NCI-H345 (cell line): ENCODE measurements around the gene CNTN4.
A peak's percentile ranks its signal among the peaks of the same experiment; 100 is the strongest.
"Not testable (repeated sequence)": the region's sequence is repeated elsewhere in the genome, so short reads cannot be mapped to it uniquely, and the experiment has no call there.

Experiments used
- DNase-seq: peaks from one replicate; lab custom pipeline; 2025; lab: John Stamatoyannopoulos, UW

Gene CNTN4

DNA sequence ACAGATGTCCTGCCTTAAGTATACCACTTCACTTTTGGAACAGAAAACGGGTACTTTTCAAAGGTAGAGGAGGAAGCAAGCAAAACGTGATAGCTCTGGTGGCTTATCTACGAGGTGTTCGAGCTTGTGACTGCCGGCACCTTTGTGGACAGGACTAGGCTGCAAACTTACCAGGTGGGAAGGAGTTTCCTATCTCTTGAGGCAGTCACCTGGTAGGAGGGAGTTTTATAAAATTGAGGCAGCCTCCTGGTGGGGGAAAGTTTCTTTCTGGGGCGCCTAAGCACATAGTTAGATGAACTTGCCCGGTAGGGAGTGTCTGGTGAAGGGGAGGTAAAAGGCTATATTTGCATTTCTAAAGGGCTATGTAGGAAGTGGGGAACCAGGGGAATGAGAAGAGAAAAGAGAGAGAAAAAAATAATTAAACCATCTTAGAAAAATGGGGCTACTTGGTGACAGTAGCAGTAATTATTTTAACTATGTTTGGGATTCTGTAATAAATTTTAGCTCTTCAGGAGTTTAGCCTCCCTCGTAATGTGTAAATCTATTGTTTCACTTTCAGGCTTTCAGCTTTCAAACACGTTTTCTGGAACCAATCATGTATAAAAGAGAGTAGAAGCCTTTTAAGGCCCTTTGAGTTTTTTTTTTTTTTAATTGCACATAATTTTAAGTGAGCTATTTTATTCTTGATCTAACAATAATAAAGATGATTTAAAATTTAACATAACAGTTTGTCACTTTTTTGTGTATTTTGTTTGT lies 880.5 kb downstream of the CNTN4 start:
- no peak for DNase-seq

DNA sequence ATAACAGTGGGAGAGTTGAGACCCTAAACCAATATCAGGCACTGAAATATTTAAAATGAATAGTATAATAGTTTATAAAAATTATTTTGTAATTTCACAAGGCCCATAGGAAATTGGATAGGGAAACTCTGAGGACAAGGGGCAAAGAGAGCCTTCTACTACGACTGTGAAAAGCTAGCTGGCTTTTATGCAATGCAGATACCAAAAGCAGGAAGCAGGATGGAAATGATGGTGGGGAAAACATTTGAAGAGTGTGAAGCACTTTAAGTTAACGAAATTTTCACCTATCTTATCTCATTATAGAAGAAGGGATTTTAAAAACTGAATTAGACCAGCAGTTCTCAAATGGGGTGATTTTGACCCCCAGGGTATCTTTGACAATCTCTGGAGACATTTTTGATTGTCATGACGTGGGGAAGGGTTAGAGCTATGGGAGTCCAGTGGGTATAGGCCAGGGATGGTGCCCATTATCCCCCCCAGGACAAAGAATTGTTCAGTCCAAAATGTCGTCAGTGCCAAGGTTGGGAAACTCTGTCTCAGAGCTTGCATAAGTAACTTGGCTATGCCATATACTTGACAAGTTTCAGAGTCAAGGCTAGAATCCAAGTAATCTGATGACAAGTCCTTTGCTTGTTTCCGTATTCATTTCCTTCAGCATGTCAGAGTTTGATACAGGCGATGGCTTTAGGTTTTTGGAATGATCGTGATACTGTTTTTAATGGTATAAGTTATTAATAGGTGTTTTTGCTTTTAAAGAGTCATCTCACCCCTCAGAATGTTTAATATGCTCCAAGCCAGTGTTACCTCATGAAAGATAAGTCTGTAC lies 885.6 kb downstream of the CNTN4 start:
- DNase-seq = no peak

GRCh38 chr3:2984831-2985220 lies 886.2 kb downstream of the CNTN4 start:
- DNase-seq = no peak

- no peak for DNase-seq
Measured at GRCh38 chr3:2985479-2985878, 886.8 kb downstream of the CNTN4 start.

DNA sequence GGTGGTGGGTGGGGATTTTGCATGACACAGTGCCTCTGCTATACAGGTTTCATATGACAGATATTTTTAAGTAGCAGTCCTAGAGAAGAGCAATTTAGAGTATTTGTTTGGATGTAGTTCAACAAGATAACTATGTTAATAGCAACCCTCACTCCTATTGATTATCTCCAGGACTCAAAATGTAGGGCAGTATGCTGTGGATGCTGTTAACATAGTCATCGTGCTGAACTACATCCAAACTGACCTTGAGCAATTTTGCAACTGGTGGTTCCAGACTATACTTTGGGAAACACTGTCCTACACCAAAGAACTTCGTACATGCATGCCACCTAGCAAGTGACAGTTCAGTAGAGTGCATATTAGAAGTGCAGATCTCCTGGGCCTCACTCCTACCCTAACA lies 893.9 kb downstream of the CNTN4 start:
- DNase-seq = no peak

- not testable (repeated sequence) for DNase-seq
Measured at GRCh38 chr3:2993130-2993529, 894.5 kb downstream of the CNTN4 start.

GRCh38 chr3:2993736-2994135 lies 895.1 kb downstream of the CNTN4 start:
- no peak for DNase-seq

GRCh38 chr3:2995195-2995594 lies 896.5 kb downstream of the CNTN4 start:
- DNase-seq = no peak

DNA sequence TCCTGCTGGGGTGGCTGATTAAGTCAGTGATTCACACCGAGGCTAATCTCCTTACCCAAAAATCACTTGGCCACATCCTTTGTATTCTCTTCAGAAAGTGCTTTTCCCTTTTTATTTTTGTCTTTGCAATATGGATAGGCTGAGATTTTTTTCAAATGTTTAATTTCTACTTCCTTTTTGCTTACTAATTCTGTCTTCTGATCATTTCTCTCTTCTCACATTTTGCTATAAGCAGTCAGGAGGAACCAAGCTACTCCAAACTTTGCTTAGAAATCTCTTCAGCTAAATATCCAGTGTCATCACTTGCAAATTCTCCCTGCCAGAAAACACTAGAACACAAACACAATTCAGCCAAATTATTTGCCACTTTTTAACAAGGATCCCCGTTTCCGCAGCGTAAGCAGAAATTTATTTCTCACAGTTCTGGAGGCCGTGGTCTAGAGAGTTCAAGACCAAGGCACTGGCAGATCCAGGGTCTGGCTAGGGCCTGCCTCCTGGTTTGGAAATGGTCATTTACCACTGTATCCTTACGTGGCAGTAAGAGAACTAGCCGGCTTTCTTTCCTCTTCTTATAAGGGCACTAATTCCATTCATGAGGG lies 906.6 kb downstream of the CNTN4 start:
- no peak for DNase-seq

DNA sequence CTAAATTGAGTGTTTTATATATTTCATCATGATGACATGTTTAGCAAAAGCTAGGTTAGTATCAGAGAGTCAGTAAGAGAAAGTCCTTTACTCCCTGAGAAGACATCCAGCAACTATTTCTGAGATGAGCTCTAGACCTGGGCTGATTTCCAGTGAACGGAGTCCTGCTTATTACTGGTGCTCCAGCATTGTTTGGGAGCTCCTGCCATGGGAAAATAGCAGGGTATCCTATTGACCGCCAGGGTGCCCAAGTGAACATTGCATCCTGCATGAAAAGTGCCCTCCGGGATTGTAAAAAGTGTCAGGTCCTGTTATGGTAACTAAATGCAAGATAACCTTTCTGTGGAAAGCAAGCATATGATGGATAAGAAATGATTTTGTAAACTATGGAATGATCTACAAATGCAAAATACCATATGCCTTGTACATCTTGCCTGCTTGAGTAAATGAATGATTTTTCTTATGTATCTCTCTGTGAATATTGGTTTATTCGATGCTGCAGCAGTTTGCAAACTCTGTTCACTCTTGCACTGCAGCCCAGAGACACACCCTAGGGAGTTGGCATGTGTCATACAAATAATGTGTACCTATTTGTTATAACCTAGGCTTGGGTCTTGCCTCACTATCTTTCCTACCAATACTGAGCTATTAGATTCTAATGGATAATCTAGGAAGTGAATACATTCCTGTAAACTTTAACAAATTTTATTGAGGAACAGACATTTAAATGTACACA lies 914.8 kb downstream of the CNTN4 start:
- no peak for DNase-seq

DNA sequence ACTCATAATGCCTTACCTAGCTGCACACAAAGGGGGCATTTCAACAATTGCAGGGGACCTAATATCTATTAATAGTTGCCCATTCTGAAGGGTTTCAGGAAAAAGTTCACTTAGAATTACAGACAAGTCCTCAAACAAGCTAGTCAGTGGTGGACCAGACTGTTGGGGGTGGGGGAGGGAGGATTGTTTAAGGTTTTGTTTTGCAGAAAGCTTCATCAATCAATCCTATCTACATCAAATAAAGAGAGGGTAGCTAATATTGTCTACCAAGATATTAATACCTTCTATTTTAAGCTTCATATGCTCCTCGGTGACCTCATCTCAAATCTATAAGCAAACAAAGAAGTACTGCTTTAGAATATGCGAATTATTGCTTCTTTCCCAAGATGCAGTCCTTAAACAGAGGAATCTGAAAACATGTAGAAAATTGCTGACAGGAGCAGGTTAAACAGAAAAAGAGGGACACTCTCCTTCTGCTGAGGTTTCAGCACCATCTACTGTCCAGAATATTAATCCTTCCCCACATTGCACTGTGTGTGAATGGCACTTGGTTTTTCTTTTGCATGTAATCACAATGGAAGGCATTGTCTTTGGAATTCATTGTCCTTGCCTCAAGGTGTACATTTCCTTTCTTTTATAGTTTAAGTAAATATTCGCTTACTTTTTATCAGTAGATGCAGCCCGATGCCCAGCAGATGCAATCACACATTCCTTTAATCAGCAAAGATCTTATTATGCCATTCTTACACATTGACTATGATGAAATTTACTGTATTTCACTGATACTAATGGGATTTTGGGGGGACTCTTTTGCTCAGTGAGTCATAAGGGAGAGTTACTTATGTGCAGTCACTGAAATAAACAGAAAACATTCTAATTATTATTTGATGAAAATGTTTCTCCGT lies 916.8 kb downstream of the CNTN4 start:
- DNase-seq = peak; percentile 7

DNA sequence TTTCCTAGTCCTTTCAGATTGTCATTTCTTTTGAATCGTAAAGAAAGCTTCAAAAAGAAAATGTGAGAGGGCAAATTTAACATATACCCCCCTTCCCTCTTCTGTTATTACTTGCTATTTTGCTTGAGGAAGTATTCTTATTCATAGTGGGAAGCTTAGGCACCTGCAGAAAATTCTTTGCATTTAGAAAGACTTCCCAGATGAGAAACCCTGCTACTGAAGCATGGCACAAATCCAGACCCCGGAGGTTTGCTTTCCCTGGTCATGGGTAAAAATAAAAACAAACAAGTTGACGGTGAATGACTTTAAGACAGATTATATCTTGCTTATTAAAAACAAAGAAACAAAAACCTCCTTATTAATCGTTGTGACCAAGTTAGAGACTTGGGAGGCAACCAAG lies 917.6 kb downstream of the CNTN4 start:
- DNase-seq = no peak

- DNase-seq = no peak
Measured at GRCh38 chr3:3020209-3020608, 921.5 kb downstream of the CNTN4 start.

DNA sequence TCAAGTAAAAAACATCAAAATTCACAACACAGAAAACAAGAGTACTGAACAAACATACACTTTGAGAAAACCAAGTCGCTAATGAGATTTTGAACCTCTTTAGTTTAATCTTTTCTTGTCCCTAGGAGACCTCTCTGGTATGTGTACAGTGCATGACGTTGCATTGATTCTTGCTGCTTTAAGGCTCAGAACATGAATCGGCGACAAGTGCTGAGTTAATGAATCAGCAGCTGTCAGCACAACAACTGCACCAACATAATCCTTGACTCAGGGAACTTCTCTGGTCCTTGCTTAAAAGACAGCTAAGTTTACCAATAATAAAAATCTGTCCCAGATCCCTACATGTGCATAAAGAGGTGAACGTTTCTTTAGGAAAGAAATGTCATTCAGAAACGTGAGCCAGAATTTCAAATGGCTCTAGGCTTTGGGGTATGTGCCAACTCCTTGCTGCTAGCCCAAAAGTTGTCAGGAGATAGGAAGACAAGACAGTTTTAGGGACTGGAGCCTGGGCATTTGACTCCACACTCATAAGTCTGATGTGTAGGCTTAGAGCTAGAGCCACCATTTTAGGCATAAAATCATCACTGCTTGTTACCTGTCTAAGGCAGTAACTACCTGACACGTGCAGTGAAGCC lies 924.6 kb downstream of the CNTN4 start:
- no peak for DNase-seq

- DNase-seq = no peak
Measured at GRCh38 chr3:3027976-3028567, 929.4 kb downstream of the CNTN4 start.

- no peak for DNase-seq
Measured at GRCh38 chr3:3031326-3031725, 932.7 kb downstream of the CNTN4 start.

DNA sequence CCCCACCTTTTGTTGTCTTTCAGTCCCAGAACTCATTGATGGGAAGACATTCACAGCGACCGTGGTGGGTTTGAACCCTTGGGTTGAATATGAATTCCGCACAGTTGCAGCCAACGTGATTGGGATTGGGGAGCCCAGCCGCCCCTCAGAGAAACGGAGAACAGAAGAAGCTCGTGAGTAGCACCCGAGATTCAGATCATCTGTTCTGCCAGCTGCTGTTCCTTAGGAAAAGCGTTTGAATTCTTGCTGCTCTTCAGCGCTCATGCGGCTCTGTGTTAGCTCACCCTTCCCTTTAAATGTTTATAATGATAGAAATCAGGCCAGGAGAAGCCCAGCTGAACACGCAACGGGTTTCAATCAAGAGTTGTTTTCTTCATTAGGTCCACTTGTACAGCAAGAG lies 938.5 kb downstream of the CNTN4 start:
- DNase-seq = no peak

GRCh38 chr3:3038201-3038991 lies 939.7 kb downstream of the CNTN4 start:
- DNase-seq = no peak

DNA sequence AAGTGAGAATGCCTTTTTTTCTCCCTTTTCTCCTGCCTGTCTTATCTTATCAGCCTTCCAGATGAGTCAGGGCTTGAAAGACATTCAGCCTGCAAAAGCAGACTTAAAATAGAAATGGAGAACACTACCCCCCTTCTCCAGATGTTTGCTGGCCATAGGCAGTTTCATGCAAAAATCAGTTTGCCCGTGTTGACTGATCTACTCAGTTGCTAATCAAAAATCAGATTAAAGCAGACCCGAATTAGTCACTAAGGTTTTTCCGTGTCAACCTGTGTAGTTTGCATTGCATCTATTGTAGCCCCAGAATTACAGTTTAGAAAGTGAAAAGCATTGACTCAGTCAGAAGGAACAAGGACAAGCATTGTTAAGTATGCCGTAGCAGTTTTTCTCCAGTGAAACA lies 955.3 kb downstream of the CNTN4 start:
- no peak for DNase-seq

GRCh38 chr3:3059645-3060044 lies 961.0 kb downstream of the CNTN4 start:
- DNase-seq = no peak
